CD4-positive, alpha-beta T cell treated with Interleukin-4 for 4 hours (primary cell): ENCODE data around the gene TBC1D13.
A peak's percentile ranks its signal among the peaks of the same experiment; 100 is the strongest.
"Not testable (repeated sequence)": the region's sequence is repeated elsewhere in the genome, so short reads cannot be mapped to it uniquely, and the experiment has no call there.

Source experiments
- DNase-seq: peaks from one replicate; pipeline ENCODE4 v3.0.0-alpha.2; 2020

TBC1D13 gene

GRCh38 chr9:128822407-128823042 is 35.5 kb downstream of the TBC1D13 start:
- DNase-seq = no peak

DNA sequence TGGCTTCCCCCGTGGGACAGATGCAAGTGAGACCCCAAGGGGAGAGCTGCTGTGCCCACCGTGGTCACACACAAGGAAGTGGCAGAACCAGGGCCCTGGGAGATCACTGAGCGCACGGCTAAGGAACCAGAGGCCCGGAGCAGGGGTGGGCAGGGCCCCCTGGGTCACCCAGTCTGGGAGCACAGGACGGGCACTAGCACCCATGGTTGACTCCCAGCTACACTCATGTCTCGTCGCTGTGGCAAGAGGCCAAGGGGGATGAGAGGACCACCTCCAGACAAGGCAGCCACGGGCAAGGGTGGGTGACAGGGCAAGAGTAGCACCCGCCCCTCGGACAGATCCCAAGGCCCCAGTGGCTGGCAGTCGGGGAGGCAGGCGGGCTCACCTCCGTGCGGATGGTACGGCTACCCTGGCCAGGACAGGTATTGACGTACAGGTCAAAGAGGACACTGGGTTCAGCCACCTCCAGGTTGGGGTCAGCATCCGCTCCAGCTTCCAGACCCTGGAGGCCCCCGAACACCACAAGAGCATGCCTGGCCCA is 36.4 kb downstream of the TBC1D13 start:
- DNase-seq = no peak

- DNase-seq = no peak
Measured at GRCh38 chr9:128823903-128824406, 36.9 kb downstream of the TBC1D13 start.

GRCh38 chr9:128824911-128825310 is 37.9 kb downstream of the TBC1D13 start:
- DNase-seq = no peak

DNA sequence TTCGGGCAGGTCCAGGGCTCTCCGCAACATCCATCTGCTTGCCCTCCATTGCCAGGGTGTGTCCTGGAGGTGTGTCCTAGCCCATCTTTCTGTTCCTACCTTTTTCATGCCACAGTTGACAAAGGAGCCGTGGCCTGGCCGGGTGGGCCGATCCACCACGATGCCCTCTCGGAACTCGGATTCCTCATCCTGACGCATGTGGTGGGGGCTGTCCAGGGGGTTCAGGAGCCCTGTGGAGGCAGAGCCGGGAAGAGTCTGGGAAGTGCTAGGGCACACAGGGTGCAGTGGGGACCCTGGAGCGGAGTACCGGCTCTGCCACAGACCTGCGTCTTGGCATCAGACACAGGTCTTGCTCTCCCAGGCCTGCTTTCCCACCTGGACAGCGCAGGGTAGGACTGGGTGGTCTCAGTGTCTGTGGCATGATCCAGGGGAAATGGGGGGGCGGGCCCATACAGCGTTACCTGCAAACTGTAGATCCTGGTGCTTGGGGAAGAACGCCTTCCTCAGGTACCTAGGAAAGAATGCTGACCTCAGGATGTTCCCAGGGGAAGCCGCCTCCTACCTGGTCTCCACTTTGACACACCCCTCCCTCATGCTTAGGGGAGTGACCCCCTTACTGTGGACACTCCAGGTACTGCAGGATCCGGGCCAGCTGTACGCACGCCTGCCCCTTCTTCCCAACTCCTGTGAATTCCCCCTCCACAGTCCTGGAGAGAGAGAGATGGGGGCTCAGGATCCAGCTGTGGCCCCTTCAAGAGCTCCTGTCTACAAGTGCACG is 39.1 kb downstream of the TBC1D13 start:
- DNase-seq = no peak

DNA sequence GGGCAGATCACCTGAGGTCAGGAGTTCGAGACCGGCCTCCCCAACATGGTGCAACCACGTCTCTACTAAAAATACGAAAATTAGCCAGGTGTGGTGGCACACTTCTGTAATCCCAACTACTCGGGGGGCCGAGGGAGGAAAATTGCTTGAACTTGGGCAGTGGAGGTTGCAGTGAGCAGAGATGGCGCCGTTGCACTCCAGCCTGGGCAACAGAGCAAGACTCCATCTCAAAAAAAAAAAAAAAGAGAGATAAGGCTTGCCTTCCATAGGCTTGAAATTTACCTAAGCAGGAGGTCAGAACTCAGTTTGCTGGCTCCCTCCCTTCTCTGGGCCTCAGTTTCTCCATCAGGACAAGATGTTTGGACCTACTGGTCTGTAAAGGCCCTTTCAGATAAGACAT is 41.2 kb downstream of the TBC1D13 start:
- DNase-seq = no peak

GRCh38 chr9:128828719-128829452 is 41.8 kb downstream of the TBC1D13 start:
- no peak for DNase-seq

DNA sequence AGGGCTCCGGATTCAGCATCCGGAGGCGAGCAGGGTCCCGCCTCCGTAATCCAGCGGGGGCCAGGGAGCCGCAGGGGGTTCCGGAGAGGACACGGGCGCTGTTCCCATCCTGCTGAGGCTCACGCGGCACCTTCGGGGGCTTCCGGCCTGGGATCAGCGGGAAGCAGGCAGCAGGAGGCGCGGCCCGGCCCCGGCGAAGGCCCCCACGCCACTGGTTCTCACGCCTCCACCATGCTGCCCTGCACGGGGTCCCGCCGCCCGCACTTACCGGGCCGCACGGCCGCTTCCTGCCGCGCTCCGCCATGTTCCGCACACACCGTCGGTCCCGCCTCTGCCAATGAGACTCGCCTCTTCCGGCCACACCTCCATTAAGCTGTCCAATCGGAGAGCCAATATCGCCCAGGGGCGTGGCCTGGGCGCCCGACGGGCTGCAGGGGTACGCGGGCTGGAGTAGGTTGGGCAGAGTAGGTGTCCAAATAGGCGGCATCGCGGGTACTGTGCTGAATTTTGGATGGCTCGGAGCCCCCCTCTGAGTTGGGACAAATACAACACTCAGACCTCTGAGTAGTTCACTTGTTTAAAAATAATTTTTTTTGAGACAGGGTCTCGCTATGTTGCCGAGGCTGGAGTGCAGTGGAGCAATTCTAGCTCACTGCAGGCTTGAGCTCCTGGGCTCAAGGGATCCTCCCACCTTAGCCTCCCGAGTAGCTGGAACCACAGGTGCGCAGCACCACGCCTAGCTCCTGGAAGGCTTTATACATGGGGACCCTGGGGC is 42.6 kb downstream of the TBC1D13 start, which contains the start of gene SPOUT1:
TSS of gene SPOUT1 (minus strand) at position 318 of the 775 bp plus-strand sequence. CDS start at position 304, 14 bp downstream.
- peak; percentile 92 for DNase-seq

DNA sequence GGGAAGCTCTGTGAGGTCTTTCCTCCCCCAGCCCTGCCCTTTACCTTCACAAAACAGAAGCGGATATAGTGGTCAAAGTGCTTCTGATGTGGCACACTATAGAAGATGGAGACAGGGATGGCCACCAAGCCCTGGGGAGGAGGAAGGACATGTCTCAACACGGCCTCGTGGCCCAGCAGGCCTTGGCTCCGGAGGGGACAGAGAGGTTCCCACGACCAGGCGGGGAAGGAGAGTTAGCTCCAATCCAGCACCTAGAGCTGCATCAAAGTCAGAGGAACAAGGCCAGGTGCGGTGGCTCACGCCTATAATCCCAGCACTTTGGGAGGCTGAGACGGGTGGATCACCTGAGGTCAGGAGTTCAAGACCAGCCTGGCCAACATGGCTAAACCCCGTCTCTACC is 46.6 kb downstream of the TBC1D13 start:
- DNase-seq = no peak

GRCh38 chr9:128835246-128836210 is 48.5 kb downstream of the TBC1D13 start:
- DNase-seq = no peak

DNA sequence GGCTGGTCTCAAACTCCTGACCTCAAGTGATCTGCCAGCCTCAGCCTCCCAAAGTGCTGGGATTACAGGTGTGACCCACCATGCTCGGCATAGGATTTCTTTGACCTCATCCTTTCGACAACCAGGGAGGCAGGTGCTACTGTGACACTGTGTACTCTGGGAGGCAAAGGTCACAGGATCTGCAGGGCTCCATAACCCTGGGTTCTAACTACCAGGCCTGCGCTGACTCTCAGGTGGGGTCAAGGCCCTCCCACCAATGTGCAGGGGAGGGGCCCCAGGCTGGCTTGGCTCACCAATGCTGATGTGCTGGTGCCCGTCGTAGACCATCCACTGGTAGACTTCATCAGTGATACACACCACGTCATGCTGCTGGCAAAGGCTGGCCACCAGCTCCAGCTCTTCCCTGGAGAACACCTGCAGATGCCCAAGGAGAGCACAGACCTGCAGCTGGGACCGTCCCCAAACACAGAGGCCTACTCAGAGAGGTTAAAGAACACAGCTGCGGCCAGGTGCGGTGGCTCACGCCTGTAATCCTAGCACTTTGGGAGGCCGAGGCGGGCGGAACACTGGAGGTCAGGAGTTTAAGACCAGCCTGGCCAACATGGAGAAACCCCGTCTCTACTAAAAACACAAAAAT is 49.6 kb downstream of the TBC1D13 start:
- no peak for DNase-seq

- no peak for DNase-seq
Measured at GRCh38 chr9:128838338-128838737, 51.3 kb downstream of the TBC1D13 start.

DNA sequence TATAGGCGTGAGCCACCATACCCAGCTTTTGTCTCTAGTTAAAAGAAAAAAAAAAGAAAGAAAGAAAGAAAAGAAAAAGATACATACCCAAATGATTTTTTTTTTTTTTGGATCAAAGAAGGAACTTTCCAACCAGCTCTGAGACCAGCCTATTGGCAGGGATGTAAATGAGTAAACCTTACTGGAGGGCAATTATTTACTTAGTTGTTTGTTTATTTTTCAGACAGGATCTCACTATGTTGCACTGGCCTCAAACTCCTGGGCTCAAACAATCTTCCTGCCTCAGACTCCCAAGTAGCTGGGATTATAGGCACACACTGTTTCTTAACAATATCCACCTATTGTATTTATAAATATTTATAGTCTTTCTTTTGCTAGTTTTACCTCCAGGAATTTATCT is 53.5 kb downstream of the TBC1D13 start:
- DNase-seq = no peak

- no peak for DNase-seq
Measured at GRCh38 chr9:128841694-128842492, 54.8 kb downstream of the TBC1D13 start.

- not testable (repeated sequence) for DNase-seq
Measured at GRCh38 chr9:128843171-128843570, 56.1 kb downstream of the TBC1D13 start.

DNA sequence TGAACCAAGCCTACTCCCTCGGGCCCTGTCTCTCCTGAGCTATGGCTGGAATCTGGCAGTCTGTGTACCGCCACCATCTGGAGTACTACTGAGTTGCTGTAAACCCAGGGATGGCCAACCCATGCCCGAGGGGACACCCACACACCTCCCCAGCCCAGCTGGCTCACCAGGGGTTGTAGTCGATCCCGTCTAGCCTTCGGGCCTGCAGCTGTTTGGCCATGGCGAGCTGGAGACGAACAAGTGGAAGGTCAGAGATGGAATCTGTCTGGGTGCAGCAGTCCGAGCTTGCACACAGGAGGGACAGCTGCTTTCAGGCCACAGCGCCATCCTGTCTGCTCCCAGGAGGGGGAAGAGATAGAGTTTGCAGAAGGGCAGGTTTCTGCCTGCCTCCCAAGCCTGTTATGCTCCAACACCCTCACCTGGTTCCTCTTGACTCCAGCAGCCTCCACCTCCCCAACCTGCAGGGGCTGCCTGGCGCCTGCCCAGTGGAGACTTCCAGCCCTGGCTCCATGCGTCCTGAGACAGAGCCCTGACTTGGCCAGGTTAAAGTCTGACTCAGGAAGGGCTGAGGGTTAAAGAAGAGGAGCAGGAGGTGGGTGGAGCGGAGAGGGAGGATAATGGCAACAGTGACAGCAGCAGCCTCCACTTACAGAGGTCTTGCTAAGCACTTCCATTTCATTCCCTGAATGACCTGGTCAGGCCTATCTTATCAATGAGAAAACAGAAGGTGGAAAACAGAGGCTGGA is 58.3 kb downstream of the TBC1D13 start:
- no peak for DNase-seq

DNA sequence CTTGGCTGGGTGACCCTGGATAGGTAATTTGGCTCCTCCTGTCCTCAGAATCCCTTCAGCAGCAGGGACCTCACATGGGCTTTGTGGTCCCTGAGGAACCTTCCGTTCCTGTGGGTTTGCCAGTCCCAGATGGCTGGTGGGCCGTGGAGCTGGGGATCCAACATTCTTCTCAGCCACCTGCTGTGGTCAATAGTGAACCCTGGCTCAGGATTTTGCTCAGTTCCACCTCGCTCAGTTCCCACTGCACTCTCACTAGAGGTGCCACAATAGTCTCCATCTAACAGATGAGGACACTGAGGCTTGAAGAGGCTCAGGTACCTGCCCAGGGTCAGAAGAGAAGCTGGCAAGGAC is 59.6 kb downstream of the TBC1D13 start:
- no peak for DNase-seq

GRCh38 chr9:128847803-128848202 is 60.8 kb downstream of the TBC1D13 start:
- DNase-seq = no peak

GRCh38 chr9:128851024-128851423 is 64.0 kb downstream of the TBC1D13 start:
- not testable (repeated sequence) for DNase-seq
